ENCODE measurements around the gene CARHSP1.

Gene CARHSP1

DNA sequence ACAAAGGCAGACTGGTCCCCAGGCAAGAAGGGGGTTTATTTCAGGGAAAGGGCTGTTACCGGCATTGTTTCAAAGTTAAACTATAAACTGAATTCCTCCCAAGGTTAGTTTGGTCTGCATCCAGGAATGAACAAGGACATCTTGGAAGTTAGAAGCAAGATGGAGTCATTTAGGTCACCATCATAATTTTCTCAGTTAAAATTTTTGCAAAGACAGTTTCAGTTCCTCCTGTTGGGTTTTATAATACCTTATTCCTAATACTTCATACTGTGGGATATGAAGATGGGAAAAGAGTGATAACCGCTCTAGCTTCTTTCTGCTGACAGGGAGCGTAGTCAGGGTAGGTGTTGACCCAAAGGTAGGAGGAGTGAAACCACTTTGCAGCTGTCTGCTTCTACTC, 46.4 kb downstream of the CARHSP1 start:
- Histone ChIP-seq H3K9me3 (ENCODE audit: control insufficient read depth, low read length) (no peaks in the 10 kb centered on the region), H3K4me1 (no peaks in the 10 kb centered on the region), H3K79me2 (no peaks in the 10 kb centered on the region), H3K4me3 (ENCODE audit: low read depth, low read length) (no peak overlapping the region), H3K36me3 (ENCODE audit: control insufficient read depth, insufficient read depth, low read length) (no peaks in the 10 kb centered on the region), H3K4me2 (ENCODE audit: low read length) (no peak overlapping the region), H2AFZ (no peak overlapping the region), H3K9ac (no peak overlapping the region), H3K27ac (no peak overlapping the region), H3K27me3 (ENCODE audit: control insufficient read depth, insufficient read depth, low read length) (no peaks in the 10 kb centered on the region)
- no peak for TF ChIP-seq CTCF (IDR thresholded peaks at IDR 0.05)

DNA sequence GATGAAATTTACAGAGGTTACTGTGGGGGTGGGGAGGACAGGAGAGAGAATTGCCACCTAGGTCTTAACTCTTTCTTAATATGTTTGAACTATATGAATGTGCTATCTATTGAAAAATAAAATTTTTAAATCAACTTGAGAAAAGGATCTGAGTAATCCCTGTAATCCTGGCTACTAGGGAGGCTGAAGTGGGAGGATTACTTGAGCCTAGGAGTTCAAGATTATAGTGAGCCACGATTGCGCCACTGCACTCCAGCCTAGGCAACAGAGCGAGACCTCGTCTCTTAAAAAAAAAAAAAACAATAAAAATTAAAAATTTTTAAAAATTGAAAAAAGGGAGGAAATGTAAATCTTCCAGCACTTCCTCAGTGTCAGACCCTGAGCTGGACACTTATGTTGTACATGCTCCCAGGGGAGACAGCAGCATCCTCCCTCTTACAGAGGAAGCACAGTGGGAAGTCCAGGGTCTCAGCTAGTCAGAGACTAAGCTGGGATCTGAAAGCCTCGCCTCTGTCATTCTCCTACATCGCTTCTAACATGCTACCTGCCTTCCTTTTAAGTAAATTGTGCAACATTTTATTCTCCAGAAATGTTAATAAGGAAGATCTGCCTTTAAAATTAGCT, 49.3 kb downstream of the CARHSP1 start:
- Histone ChIP-seq H3K4me3 (ENCODE audit: low read depth, low read length) (no peak overlapping the region), H3K4me1 (no peaks in the 10 kb centered on the region), H3K4me2 (ENCODE audit: low read length) (no peak overlapping the region), H3K9me3 (ENCODE audit: control insufficient read depth, low read length) (no peaks in the 10 kb centered on the region), H3K79me2 (no peaks in the 10 kb centered on the region), H3K27me3 (ENCODE audit: control insufficient read depth, insufficient read depth, low read length) (no peaks in the 10 kb centered on the region), H3K27ac (no peak overlapping the region), H2AFZ (no peak overlapping the region), H3K9ac (no peak overlapping the region), H3K36me3 (ENCODE audit: control insufficient read depth, insufficient read depth, low read length) (no peaks in the 10 kb centered on the region)
- TF ChIP-seq CTCF (IDR thresholded peaks at IDR 0.05) = no peak

GRCh38 chr16:8818504-8819270, 50.1 kb downstream of the CARHSP1 start:
- Histone ChIP-seq H2AFZ (no peak overlapping the region), H3K36me3 (ENCODE audit: control insufficient read depth, insufficient read depth, low read length) (no peaks in the 10 kb centered on the region), H3K4me3 (ENCODE audit: low read depth, low read length) (no peak overlapping the region), H3K4me1 (no peaks in the 10 kb centered on the region), H3K4me2 (ENCODE audit: low read length) (no peak overlapping the region), H3K9ac (no peak overlapping the region), H3K9me3 (ENCODE audit: control insufficient read depth, low read length) (no peaks in the 10 kb centered on the region), H3K27ac (no peak overlapping the region), H3K27me3 (ENCODE audit: control insufficient read depth, insufficient read depth, low read length) (no peaks in the 10 kb centered on the region), H3K79me2 (no peaks in the 10 kb centered on the region)
- TF ChIP-seq CTCF (IDR thresholded peaks at IDR 0.05) = no peak

DNA sequence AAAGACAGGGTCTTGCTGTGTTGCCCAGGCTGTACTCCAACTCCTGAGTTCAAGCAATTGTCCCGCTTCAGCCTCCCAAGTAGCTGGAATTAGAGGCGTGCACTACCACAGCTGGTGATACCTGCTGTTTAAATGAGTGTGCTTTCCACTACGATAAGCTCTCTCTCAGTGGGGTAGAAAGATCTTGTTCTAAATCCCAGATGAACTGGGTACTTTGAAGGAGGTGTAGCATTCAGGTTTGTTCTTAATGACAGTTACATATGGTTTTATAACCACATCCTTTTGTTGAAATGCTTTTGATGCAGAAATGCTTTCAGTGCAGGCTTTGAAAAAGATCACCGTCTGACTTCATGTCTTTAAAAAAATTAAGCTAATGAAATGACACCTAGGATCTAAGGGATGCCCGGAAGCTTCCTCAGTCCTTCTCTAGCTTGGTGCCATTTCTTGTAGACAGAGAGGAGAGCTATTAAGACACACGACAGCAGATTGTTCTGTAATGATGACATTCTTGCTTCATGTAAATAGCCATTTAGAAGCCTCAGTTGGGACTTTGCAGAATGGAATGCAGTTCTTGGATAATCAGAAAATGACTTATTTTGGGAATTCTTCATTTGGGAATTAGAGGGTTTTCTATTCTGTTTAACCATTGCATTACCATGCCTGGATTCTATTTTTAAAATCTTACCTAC, 51.7 kb downstream of the CARHSP1 start:
- H3K79me2 ChIP-seq = peaks cover 11% of the 10 kb centered on the region
- H3K9me3 ChIP-seq (ENCODE audit: control insufficient read depth, low read length) = no peaks in the 10 kb centered on the region
- H3K4me1 ChIP-seq = no peaks in the 10 kb centered on the region
- H2AFZ ChIP-seq = no peak overlapping the region
- no peak overlapping the region for H3K9ac ChIP-seq
- no peak overlapping the region for H3K4me3 ChIP-seq (ENCODE audit: low read depth, low read length)
- no peaks in the 10 kb centered on the region for H3K27me3 ChIP-seq (ENCODE audit: control insufficient read depth, insufficient read depth, low read length)
- no peak overlapping the region for H3K4me2 ChIP-seq (ENCODE audit: low read length)
- no peak for TF ChIP-seq CTCF (IDR thresholded peaks at IDR 0.05)
- H3K27ac ChIP-seq = no peak overlapping the region
- no peaks in the 10 kb centered on the region for H3K36me3 ChIP-seq (ENCODE audit: control insufficient read depth, insufficient read depth, low read length)
